GM12801 (cell line): ENCODE results near the gene SPACA4.

ENCODE experiments used
- TF ChIP-seq, protein P1 (sequence below): IDR thresholded peaks from one replicate; pipeline ENCODE4 v1.5.1; 2011; ENCODE audit warnings: control low read depth; ENCODE audit not compliant: insufficient read length; ENCODE audit errors: extremely low read depth

SPACA4 gene, protein sequence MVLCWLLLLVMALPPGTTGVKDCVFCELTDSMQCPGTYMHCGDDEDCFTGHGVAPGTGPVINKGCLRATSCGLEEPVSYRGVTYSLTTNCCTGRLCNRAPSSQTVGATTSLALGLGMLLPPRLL

DNA sequence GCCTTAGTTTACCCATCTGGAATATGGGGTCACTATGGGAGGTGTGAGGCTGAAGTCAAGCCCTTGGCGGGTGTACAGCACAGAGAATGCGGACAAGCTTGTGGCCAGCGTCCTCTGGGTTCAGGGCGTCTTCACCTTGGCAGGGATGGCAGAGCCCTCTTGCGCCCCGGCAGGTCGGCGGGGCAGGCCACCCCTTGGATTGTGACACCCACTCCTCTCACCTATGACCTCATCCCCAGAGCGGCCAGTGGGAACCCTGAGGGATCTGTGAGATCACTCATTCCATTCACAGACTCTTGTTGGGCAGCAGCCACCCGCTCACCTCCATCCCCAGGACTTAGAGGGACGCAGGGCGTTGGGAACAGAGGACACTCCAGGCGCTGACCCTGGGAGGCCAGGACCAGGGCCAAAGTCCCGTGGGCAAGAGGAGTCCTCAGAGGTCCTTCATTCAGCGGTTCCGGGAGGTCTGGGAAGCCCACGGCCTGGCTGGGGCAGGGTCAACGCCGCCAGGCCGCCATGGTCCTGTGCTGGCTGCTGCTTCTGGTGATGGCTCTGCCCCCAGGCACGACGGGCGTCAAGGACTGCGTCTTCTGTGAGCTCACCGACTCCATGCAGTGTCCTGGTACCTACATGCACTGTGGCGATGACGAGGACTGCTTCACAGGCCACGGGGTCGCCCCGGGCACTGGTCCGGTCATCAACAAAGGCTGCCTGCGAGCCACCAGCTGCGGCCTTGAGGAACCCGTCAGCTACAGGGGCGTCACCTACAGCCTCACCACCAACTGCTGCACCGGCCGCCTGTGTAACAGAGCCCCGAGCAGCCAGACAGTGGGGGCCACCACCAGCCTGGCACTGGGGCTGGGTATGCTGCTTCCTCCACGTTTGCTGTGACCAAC lies at the start of gene SPACA4:
SPACA4 (plus strand) TSS at position 280 of the 896 bp plus-strand sequence; CDS start at position 517, 237 bp downstream.
- TF ChIP-seq, protein P1, sequence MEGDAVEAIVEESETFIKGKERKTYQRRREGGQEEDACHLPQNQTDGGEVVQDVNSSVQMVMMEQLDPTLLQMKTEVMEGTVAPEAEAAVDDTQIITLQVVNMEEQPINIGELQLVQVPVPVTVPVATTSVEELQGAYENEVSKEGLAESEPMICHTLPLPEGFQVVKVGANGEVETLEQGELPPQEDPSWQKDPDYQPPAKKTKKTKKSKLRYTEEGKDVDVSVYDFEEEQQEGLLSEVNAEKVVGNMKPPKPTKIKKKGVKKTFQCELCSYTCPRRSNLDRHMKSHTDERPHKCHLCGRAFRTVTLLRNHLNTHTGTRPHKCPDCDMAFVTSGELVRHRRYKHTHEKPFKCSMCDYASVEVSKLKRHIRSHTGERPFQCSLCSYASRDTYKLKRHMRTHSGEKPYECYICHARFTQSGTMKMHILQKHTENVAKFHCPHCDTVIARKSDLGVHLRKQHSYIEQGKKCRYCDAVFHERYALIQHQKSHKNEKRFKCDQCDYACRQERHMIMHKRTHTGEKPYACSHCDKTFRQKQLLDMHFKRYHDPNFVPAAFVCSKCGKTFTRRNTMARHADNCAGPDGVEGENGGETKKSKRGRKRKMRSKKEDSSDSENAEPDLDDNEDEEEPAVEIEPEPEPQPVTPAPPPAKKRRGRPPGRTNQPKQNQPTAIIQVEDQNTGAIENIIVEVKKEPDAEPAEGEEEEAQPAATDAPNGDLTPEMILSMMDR = no peak

DNA sequence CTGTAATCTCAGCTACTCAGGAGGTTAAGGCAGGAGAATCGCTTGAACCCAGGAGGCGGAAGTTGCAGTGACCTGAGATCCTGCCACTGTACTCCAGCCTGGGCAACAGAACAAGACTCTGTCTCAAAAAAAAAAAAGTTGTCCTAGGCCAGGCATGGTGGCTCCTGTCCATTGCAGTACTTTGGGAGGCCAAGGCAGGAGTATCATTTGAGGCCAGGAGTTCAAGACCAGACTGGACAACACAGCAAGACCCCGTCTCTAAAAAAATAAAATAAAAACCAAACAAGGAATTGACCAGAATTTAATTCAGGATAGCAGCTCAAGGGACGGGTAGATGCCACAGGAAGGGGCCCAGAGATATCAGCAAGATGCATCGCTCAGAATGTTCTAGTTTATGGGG lies 49.7 kb upstream of the SPACA4 start:
- TF ChIP-seq, protein P1 = no peak

DNA sequence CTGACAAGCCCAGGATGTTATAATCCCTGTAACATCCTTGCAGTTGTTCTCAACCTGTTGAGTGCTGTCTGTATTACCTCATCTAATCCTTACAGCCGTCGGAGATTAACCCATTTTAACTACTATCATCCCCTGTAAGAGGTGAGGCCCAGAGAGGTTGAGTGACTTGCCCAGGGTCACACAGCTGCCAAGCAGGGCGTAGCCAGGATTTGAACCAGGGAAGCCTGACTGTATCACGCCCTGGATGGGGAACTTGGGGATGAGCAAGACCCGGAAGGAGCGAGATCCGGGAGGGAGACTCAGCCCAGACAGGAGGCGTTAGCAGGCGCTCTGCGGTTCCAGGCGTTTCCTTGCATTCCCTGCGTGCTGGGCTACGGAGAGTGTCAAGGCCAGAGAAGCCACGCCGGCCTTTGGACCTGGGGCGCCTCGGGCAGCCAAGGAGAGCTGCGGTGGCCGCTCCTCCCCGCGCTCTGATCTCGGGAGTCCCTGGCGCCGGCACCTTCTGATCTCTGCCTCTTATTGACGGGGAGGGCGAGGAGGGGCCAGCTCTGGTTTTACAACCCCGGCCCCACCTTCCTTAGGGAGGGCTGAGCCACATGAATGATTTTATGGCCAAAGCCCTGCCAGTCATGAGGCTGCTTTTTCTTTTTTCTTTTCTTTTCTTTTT lies 48.4 kb upstream of the SPACA4 start:
- TF ChIP-seq, protein P1 = no peak

DNA sequence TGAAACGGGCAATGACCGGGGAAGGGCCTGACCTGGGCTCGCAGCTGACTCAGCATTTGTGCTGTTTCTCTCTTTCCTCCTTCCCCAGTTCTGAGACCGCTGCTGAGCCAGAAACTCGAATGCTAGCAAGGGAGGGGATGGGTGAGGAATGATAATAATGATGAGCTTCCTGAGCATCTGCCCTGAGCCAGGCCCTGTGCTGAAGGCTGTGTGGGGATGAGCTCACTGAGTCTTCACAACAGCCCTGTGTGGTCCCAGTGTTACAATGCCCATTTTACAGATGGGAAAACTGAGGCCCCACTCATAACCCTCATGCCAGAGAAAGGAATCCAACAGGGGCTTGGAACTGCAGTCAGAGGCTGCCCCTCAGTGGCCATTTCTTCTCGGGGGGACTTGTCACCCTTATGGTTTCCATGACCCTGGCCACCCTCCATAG lies 46.4 kb upstream of the SPACA4 start:
- TF ChIP-seq, protein P1 = no peak

DNA sequence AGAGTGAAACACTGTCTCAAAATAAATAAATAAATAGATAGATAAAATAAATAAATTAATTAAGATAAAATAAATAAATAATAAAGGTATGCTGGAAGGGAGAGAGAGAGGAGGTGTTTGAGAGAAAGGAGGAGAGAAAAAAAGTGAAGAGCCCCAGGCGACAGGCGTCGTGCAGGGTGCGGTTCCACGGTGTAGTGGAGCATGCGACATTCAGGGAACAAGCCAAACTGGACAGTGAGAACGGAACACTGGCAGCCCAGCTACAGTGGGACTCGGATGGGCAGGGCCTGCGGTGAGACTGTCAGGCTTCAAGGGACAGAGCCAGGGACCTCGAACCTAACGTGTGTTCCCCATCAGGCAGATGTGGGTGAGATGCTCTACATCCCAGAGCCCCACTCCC lies 45.1 kb upstream of the SPACA4 start:
- TF ChIP-seq, protein P1 = no peak

DNA sequence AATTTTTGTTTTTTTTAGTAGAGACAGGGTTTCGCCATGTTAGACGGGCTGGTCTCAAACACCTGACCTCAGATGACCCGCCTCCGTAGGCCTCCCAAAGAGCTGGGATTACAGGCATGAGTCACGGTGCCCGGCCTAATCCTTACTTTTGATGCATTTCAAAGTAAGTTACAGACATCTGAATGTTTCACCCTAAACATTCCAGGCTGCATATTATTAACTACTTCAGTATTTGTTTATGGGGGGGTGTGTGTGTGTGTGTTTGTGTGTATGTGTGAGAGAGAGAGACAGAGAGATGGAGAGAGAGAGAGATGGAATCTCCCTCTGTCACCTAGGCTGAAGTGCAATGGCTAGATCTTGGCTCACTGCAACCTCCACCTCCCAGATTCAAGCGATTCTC lies 41.5 kb upstream of the SPACA4 start:
- TF ChIP-seq, protein P1 = no peak

DNA sequence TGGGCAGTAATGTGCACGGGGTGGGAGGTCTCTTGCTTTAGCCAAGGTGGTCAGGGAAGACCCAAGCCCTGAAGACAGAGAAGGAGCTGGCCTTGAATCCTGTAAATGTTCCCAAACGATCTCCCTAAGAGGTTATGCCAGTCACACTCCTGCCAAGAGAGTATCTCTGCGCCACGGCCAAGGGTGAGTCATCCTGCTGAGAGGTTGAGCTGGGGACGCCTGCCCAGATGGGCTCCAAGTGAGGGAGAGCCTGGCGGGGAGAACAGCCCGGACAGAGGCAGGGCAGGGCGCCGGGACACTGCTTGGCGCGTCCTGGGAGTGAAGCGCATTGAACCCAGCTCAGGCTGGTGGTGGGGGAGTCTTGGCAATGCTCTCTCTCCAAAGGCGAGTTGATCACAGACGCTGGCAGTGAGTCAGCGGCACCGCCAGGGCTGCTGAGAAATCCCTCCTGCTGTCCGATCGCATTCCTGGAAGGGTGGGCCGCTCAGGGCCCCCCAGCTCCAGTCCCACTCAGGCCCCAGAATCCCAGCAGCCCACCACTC lies 38.1 kb upstream of the SPACA4 start:
- TF ChIP-seq, protein P1 = no peak
